B cell (primary cell): ENCODE results near the gene CLEC7A. TPM values are rescaled to one million over a fixed set of nuclear protein-coding genes. Genes with fewer than 3 reads are reported as not detected.

Experiments used
- ATAC-seq: fragments of 200-7000 bp; cut with Tn5 transposase; one replicate; pipeline ENCODE4 v1.10.0; 2021; ENCODE audit warnings: low read depth, mild to moderate bottlenecking, moderate number of reproducible peaks, moderate library complexity
- CTCF ChIA-PET: fragments of 350-600 bp; sonication (Branson Sonifier 250); formaldehyde crosslinking; loops from one replicate; lab custom pipeline; 2021; ENCODE audit warnings: antibody characterized with exemption, inconsistent platforms; lab: Charles Lee
- POLR2A ChIA-PET: fragments of 350-600 bp; sonication (Branson Sonifier 250); formaldehyde crosslinking; loops from one replicate; lab custom pipeline; 2021; ENCODE audit warnings: antibody characterized with exemption; lab: Charles Lee
- DNase-seq: peaks from one replicate; pipeline ENCODE4 v3.0.0; 2013
- H2AFZ ChIP-seq: 2 replicates; pipeline ENCODE4 v1.6.1; 2012; ENCODE audit warnings: mild to moderate bottlenecking, low read depth, low read length; ENCODE audit not compliant: insufficient read depth, poor library complexity, severe bottlenecking
- H3K27ac ChIP-seq, 2 donors: 1 replicate in 1 of 2; 2 replicates in 1 of 2; pipeline ENCODE4 v1.5.1; 2012 to 2013; ENCODE audit warnings: low read length in 2 of 2, mild to moderate bottlenecking in 2 of 2, moderate library complexity in 1 of 2
- H3K27me3 ChIP-seq, 4 experiments: fragments of 200-600 bp in 1 of 4; sonication (generic) in 1 of 4; replicated peaks in 1 of 4; 1 replicate in 2 of 4; 2 replicates in 2 of 4; pipeline versions ENCODE4 v1.6.1 to v1.7.0; 2013 to 2016; ENCODE audit warnings: low read length in 3 of 4, mild to moderate bottlenecking in 2 of 4, mixed read lengths in 1 of 4, moderate library complexity in 1 of 4; ENCODE audit not compliant: insufficient read depth in 4 of 4, control insufficient read depth in 3 of 4; ENCODE audit errors: control extremely low read depth in 1 of 4
- H3K36me3 ChIP-seq, 2 experiments: replicated peaks in 1 of 2; 1 replicate in 1 of 2; 2 replicates in 1 of 2; pipeline versions ENCODE4 v1.6.1 to v1.7.1; 2013; ENCODE audit warnings: low read length in 1 of 2; ENCODE audit not compliant: insufficient read depth in 2 of 2, control insufficient read depth in 1 of 2; ENCODE audit errors: control extremely low read depth in 1 of 2, extremely low read depth in 1 of 2
- H3K4me1 ChIP-seq, 2 donors: fragments of 200-600 bp in 1 of 2; sonication (generic) in 1 of 2; 1 replicate in 1 of 2; 2 replicates in 1 of 2; pipeline versions ENCODE4 v1.5.1 to v1.6.1; 2013 to 2017; ENCODE audit warnings: low read length in 2 of 2; ENCODE audit not compliant: control insufficient read depth in 2 of 2, insufficient read depth in 2 of 2
- H3K4me2 ChIP-seq: replicated peaks from 2 replicates; pipeline ENCODE3; 2012; ENCODE audit warnings: mild to moderate bottlenecking, low read depth, low read length; ENCODE audit not compliant: poor library complexity, severe bottlenecking
- H3K4me3 ChIP-seq, 5 experiments: fragments of 200-600 bp in 1 of 5; sonication (generic) in 1 of 5; 1 replicate in 3 of 5; 2 replicates in 2 of 5; pipeline versions ENCODE4 v1.5.1 to v1.7.0; 2011 to 2016; ENCODE audit warnings: low read length in 4 of 5, mild to moderate bottlenecking in 4 of 5, low read depth in 2 of 5, control low read depth in 1 of 5, moderate library complexity in 1 of 5; ENCODE audit not compliant: insufficient read depth in 1 of 5; ENCODE audit errors: control extremely low read depth in 1 of 5, extremely low read depth in 1 of 5
- H3K79me2 ChIP-seq: fragments of 200-600 bp; sonication (generic); one replicate; pipeline ENCODE4 v1.6.0; 2016; ENCODE audit warnings: low read length; ENCODE audit not compliant: control insufficient read depth, insufficient read depth
- H3K9ac ChIP-seq: fragments of 200-600 bp; sonication (generic); 2 replicates; pipeline ENCODE4 v1.6.1; 2017; ENCODE audit warnings: mild to moderate bottlenecking, low read length, moderate library complexity
- H3K9me3 ChIP-seq, 3 donors: one replicate each; pipeline versions ENCODE4 v1.6.1 to v1.7.1; 2013; ENCODE audit warnings: low read length in 2 of 3; ENCODE audit not compliant: control insufficient read depth in 2 of 3, insufficient read depth in 1 of 3; ENCODE audit errors: control extremely low read depth in 1 of 3
- H4K20me1 ChIP-seq: 2 replicates; pipeline ENCODE4 v1.6.0; 2012; ENCODE audit warnings: mild to moderate bottlenecking, low read length; ENCODE audit not compliant: insufficient read depth, control insufficient read depth, poor library complexity, severe bottlenecking
- H3K27ac Mint-ChIP-seq: one replicate; pipeline ENCODE4 v1.8.0; 2021; ENCODE audit warnings: mixed read lengths
- H3K27me3 Mint-ChIP-seq: one replicate; pipeline ENCODE4 v1.8.0; 2021; ENCODE audit warnings: mixed read lengths
- H3K4me1 Mint-ChIP-seq: one replicate; pipeline ENCODE4 v1.8.0; 2021; ENCODE audit warnings: mixed read lengths
- H3K4me3 Mint-ChIP-seq: one replicate; pipeline ENCODE4 v1.8.0; 2021; ENCODE audit warnings: mixed read lengths
- H3K9me3 Mint-ChIP-seq: one replicate; pipeline ENCODE4 v1.8.0; 2022; ENCODE audit warnings: mixed read lengths; ENCODE audit not compliant: insufficient read depth
- EZH2 ChIP-seq: IDR thresholded peaks from 2 replicates; pipeline ENCODE4 v1.6.1; 2012; ENCODE audit warnings: borderline replicate concordance, low read depth, mild to moderate bottlenecking, moderate library complexity, low read length; ENCODE audit not compliant: insufficient read depth, poor library complexity, severe bottlenecking
- WGBS: methylation state at CpG from one replicate; pipeline ENCODE4 v1.1.5; 2013; ENCODE audit warnings: missing lambda C conversion rate; ENCODE audit not compliant: insufficient coverage; 5-methylcytosine and 5-hydroxymethylcytosine counted together
- intact Hi-C: fragments of 100-400 bp; cut with micrococcal nuclease; formaldehyde crosslinking; loops from one replicate; pipeline ENCODE4 v1.10.0; 2022
- polyA plus RNA-seq: library from polyadenylated mRNA; depleted of rRNA; stranded (reverse); fragments of >200 nt; gene quantifications from 2 replicates; pipeline ENCODE4 v1.2.3, GENCODE V29; 2012
- total RNA-seq, 2 donors: library from RNA; stranded (reverse); fragments of 120-200 nt in 1 of 2; gene quantifications; 1 replicate in 1 of 2; 2 replicates in 1 of 2; pipeline versions ENCODE4 v1.2.3 to v1.2.4, GENCODE V29; 2013 to 2022
- TF ChIP-seq, protein P1 (sequence below): fragments of 200-600 bp; IDR thresholded peaks from one replicate; pipeline ENCODE4 v1.8.0; 2022; ENCODE audit warnings: antibody characterized with exemption, mild to moderate bottlenecking

The CLEC7A gene
- total and polyA plus RNA-seq, 2 donors (not counting 1 experiment from before 2014, with no cell fraction given): 0.67 to 2.4 TPM

DNA sequence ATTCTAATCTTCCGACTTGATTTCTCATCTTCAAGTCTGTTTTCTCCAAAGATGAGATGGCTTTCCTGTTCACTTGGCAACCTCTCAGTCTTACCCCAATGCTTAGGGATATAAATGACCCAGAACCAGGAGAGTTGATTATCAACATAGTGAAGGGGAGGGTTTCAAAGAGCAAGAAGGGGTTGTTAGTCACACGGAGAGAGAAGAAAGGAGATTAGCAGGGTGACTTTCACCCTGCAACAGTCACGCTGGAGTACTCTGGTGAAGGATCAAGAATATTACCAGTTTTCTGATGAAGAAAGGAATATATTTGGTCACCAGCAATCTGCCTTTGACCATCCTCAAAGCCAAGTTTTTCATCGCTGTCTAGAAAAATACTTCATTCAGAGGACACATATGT is 48.8 kb upstream of the CLEC7A start, which contains the start of gene TMEM52B:
Gene TMEM52B, plus strand, starts transcription at position 212 of the 400 bp plus-strand sequence. CDS start 543 bp downstream, outside the sequence.
- no peak within 1 kb of the TSS for H3K27ac Mint-ChIP-seq
- no peak for ATAC-seq
- H3K9me3 ChIP-seq: no peaks in the 10 kb centered on the region
- no peaks in the 10 kb centered on the region for H3K4me1 ChIP-seq
- no peak within 1 kb of the TSS for H3K9ac ChIP-seq
- no peak within 1 kb of the TSS for H3K27ac ChIP-seq
- H3K4me2 ChIP-seq: no peak within 1 kb of the TSS
- H3K9me3 Mint-ChIP-seq: no peaks in the 10 kb centered on the region
- no peaks in the 10 kb centered on the region for H3K79me2 ChIP-seq
- no peak within 1 kb of the TSS for H3K4me3 ChIP-seq
- no peak for DNase-seq
- TF ChIP-seq, protein P1, sequence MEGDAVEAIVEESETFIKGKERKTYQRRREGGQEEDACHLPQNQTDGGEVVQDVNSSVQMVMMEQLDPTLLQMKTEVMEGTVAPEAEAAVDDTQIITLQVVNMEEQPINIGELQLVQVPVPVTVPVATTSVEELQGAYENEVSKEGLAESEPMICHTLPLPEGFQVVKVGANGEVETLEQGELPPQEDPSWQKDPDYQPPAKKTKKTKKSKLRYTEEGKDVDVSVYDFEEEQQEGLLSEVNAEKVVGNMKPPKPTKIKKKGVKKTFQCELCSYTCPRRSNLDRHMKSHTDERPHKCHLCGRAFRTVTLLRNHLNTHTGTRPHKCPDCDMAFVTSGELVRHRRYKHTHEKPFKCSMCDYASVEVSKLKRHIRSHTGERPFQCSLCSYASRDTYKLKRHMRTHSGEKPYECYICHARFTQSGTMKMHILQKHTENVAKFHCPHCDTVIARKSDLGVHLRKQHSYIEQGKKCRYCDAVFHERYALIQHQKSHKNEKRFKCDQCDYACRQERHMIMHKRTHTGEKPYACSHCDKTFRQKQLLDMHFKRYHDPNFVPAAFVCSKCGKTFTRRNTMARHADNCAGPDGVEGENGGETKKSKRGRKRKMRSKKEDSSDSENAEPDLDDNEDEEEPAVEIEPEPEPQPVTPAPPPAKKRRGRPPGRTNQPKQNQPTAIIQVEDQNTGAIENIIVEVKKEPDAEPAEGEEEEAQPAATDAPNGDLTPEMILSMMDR: no peak
- TF ChIP-seq EZH2: no peak
- no peak within 1 kb of the TSS for H3K4me3 Mint-ChIP-seq
- H3K4me1 Mint-ChIP-seq: no peaks in the 10 kb centered on the region
- H4K20me1 ChIP-seq: no peaks in the 10 kb centered on the region
- intact Hi-C loops: no loop called here
- H3K36me3 ChIP-seq: no peaks in the 10 kb centered on the region
- peaks cover 50% of the 10 kb centered on the region for H3K27me3 Mint-ChIP-seq
- H2AFZ ChIP-seq: no peak within 1 kb of the TSS
- no CpG with 5 or more reads among the region's 4 CpGs for WGBS
- ChIA-PET POLR2A (no interaction called here), CTCF (no interaction called here)
- peaks cover 0 to 17% (median 14%) of the 10 kb centered on the region in 4 experiments for H3K27me3 ChIP-seq

DNA sequence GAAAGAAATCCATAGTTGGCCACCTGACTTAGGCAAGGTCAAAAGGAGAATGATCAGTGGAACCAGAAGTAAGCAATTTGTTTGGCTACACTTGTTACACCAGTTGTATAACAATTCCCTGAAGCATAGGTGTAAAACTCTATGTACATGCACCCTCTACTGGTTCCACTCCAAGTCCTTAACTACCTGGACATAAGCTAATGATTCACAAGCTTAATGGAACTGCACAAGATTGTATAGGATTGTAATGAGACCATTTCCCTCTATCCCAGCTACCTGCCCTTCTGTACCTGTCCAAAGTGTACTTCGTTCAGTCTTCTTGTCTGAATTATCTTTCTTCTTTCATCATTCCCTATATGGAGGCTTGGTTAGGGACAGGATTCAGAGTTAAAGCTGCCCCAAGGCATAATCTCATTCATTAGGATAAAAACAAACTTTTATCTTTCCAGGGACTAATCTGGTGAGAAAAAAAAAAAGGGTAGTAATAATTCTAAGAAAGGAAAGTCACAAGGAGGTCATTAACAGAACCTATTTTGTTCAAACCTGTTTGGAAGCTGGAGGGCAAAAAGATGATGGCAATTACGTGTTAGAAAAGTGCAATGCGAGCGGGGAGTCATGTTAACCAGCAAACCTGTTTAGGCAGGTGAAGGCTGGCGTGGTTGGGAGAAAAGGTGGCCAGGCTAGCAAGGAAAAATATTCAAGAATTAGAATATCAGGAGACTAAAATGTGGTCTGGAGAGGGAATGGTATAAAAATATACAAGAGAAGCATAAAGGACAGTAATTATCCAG is 46.0 kb upstream of the CLEC7A start:
- POLR2A ChIA-PET: no interaction called here

More for the DNA sequence above, 46.0 kb upstream of the CLEC7A start:
- Histone ChIP-seq H3K36me3 (no peaks in the 10 kb centered on the region), H3K27ac (no peak overlapping the region), H2AFZ (no peak overlapping the region), H3K4me2 (no peak overlapping the region), H3K27me3 (peaks cover 0 to 14% (median 5%) of the 10 kb centered on the region in 4 experiments), H3K9me3 (no peaks in the 10 kb centered on the region), H3K79me2 (no peaks in the 10 kb centered on the region), H4K20me1 (no peaks in the 10 kb centered on the region), H3K9ac (no peak overlapping the region), H3K4me1 (no peaks in the 10 kb centered on the region), H3K4me3 (no peak overlapping the region)
- no peak for DNase-seq
- WGBS: 96% methylated on average over 4 of the region's 5 CpGs
- CTCF ChIA-PET: no interaction called here
- TF ChIP-seq EZH2: no peak
- TF ChIP-seq, protein P1: no peak
- H3K27me3 Mint-ChIP-seq: peaks cover 52% of the 10 kb centered on the region
- no peak overlapping the region for H3K4me3 Mint-ChIP-seq
- no peaks in the 10 kb centered on the region for H3K4me1 Mint-ChIP-seq
- H3K9me3 Mint-ChIP-seq: no peaks in the 10 kb centered on the region
- ATAC-seq: no peak
- H3K27ac Mint-ChIP-seq: no peak overlapping the region
- intact Hi-C loops: no loop called here
